Testis (tissue), 3 donors: ENCODE measurements around the gene ABCG8. TPM values are rescaled to one million over a fixed set of nuclear protein-coding genes. Genes with fewer than 3 reads are reported as not detected.

Experiments
- DNase-seq: peaks from one replicate; pipeline ENCODE4 v3.0.0-alpha.2; 2019
- H3K27ac ChIP-seq, 2 donors: fragments of 200-600 bp; sonication (generic); one replicate each; pipeline ENCODE4 v1.5.1; 2019
- H3K27me3 ChIP-seq: fragments of 200-600 bp; sonication (generic); one replicate; pipeline ENCODE4 v1.5.1; 2019
- H3K36me3 ChIP-seq: fragments of 200-600 bp; sonication (generic); one replicate; pipeline ENCODE4 v1.5.1; 2017; ENCODE audit warnings: low read depth; ENCODE audit errors: missing control alignments
- H3K4me1 ChIP-seq: fragments of 200-600 bp; sonication (generic); one replicate; pipeline ENCODE4 v1.5.1; 2019
- H3K4me3 ChIP-seq, 2 donors: fragments of 200-600 bp; sonication (generic); one replicate each; pipeline ENCODE4 v1.5.1; 2017 to 2019
- H3K9me3 ChIP-seq: fragments of 200-600 bp; sonication (generic); one replicate; pipeline ENCODE4 v1.5.1; 2017
- CTCF ChIP-seq, 3 experiments: fragments of 450-650 bp in 2 of 3; fragments of 200-600 bp in 1 of 3; sonication (generic) in 1 of 3; IDR thresholded peaks; one replicate each; pipeline ENCODE4 v1.5.1; 2016 to 2019; ENCODE audit warnings: antibody characterized with exemption in 3 of 3, mild to moderate bottlenecking in 2 of 3, moderate library complexity in 1 of 3
- POLR2A ChIP-seq: fragments of 450-650 bp; IDR thresholded peaks from one replicate; pipeline ENCODE4 v1.6.1; 2017; ENCODE audit warnings: antibody characterized with exemption, mild to moderate bottlenecking, moderate library complexity
- WGBS, 2 donors: methylation state at CpG; one replicate each; pipeline ENCODE4 v1.1.5; 2018; 5-methylcytosine and 5-hydroxymethylcytosine counted together
- intact Hi-C: fragments of 100-400 bp; cut with DNase I; formaldehyde crosslinking; loops from one replicate; pipeline ENCODE4 v1.15.1; 2023; ENCODE audit warnings: low total_unique reads
- polyA plus RNA-seq: library from polyadenylated mRNA; stranded (reverse); fragments of 350-450 nt; fragmentation: Illumina TruSeq; extraction: RNeasy Lipid Tissue Mini Kit (QIAGEN cat#74804); gene quantifications from one replicate; pipeline ENCODE4 v1.2.3, GENCODE V29; 2014; ENCODE audit warnings: low read depth, low replicate concordance; ENCODE audit not compliant: insufficient read depth
- total RNA-seq, 2 donors: library from RNA; depleted of rRNA; stranded (reverse); fragments of >200 nt; gene quantifications; one replicate each; pipeline ENCODE4 v1.2.3, GENCODE V29; 2016

Gene ABCG8
- total and polyA plus RNA-seq, 3 donors from 2014 or later, result 0.24 to 0.43 TPM; not detected in 1

- Histone ChIP-seq H3K4me1 (no peaks in the 10 kb centered on the region), H3K9me3 (no peaks in the 10 kb centered on the region), H3K4me3 (no peak overlapping the region), H3K27ac (no peak overlapping the region), H3K27me3 (no peaks in the 10 kb centered on the region), H3K36me3 (no peaks in the 10 kb centered on the region)
- TF ChIP-seq CTCF (IDR thresholded peaks at IDR 0.05), result no peak
- TF ChIP-seq POLR2A, result no peak
- intact Hi-C loops, result no loop called here
- no peak for DNase-seq
- 65 to 75% methylated on average over 1 of the region's 1 CpG for WGBS, 2 donors
Measured at GRCh38 chr2:43848214-43848613, 9.4 kb downstream of the ABCG8 start.

- Histone ChIP-seq H3K4me1 (no peaks in the 10 kb centered on the region), H3K27me3 (no peaks in the 10 kb centered on the region), H3K9me3 (no peaks in the 10 kb centered on the region), H3K4me3 (no peak overlapping the region), H3K27ac (no peak overlapping the region), H3K36me3 (no peaks in the 10 kb centered on the region)
- intact Hi-C loops, result no loop called here
- no peak for DNase-seq
- no peak for TF ChIP-seq CTCF (IDR thresholded peaks at IDR 0.05)
- no peak for TF ChIP-seq POLR2A
- WGBS, 2 donors, result 90 to 91% methylated on average over 9 to 20 of the region's 20 CpGs
Measured at GRCh38 chr2:43851011-43851980, 12.5 kb downstream of the ABCG8 start.

- no peaks in the 10 kb centered on the region for H3K4me1 ChIP-seq
- no peaks in the 10 kb centered on the region for H3K36me3 ChIP-seq
- H3K27me3 ChIP-seq, result no peaks in the 10 kb centered on the region
- intact Hi-C loops, result no loop called here
- no peak overlapping the region for H3K4me3 ChIP-seq
- no peak for DNase-seq
- no peak for TF ChIP-seq CTCF (IDR thresholded peaks at IDR 0.05)
- TF ChIP-seq POLR2A, result no peak
- H3K27ac ChIP-seq, result no peak overlapping the region
- WGBS, 2 donors, result 95 to 97% methylated on average over 20 to 21 of the region's 21 CpGs
- no peaks in the 10 kb centered on the region for H3K9me3 ChIP-seq
Measured at GRCh38 chr2:43852196-43852730, 13.5 kb downstream of the ABCG8 start.

- no peak for DNase-seq
- H3K4me1 ChIP-seq, result no peaks in the 10 kb centered on the region
- WGBS, 2 donors, result 82 to 86% methylated on average over 5 to 10 of the region's 10 CpGs
- TF ChIP-seq CTCF (IDR thresholded peaks at IDR 0.05) (no peak), POLR2A (no peak)
- no peak overlapping the region for H3K27ac ChIP-seq
- intact Hi-C loops, result no loop called here
- no peaks in the 10 kb centered on the region for H3K9me3 ChIP-seq
- no peak overlapping the region for H3K4me3 ChIP-seq
- H3K27me3 ChIP-seq, result no peaks in the 10 kb centered on the region
- H3K36me3 ChIP-seq, result no peaks in the 10 kb centered on the region
Measured at GRCh38 chr2:43853141-43854081, 14.6 kb downstream of the ABCG8 start.
